ENCODE results near the gene CDK14. TPM values are rescaled to one million over a fixed set of nuclear protein-coding genes. Genes with fewer than 3 reads are reported as not detected.

Gene CDK14
- total and polyA plus RNA-seq, 2 donors (not counting 3 experiments of a cell fraction or from before 2014, with no cell fraction given), result 5.5 to 34.2 TPM

GRCh38 chr7:91029688-91030087 is 433.6 kb downstream of the CDK14 start:
- FAIRE-seq (no peak), DNase-seq (ENCODE audit: low read depth, low spot score) (no peak)
- Histone ChIP-seq H3K36me3 (ENCODE audit: control insufficient read depth in 2 of 2, extremely low read depth in 1 of 2, insufficient read depth in 2 of 2, low read length in 2 of 2) (no peaks in the 10 kb centered on the region), H3K4me2 (ENCODE audit: insufficient read depth, low read length) (no peak overlapping the region), H3K4me3 (replicated peaks in 1 of 3; ENCODE audit: insufficient read depth in 1 of 3, low read depth in 1 of 3, low read length in 3 of 3) (no peak overlapping the region), H3K9me3 (replicated peaks; ENCODE audit: control insufficient read depth, insufficient read depth, low read length) (no peaks in the 10 kb centered on the region), H2AFZ (ENCODE audit: low read depth, low read length) (no peak overlapping the region), H3K27me3 (ENCODE audit: control insufficient read depth in 2 of 2, insufficient read depth in 2 of 2, low read length in 2 of 2) (no peaks in the 10 kb centered on the region), H3K9me1 (replicated peaks; ENCODE audit: control insufficient read depth, extremely low read depth, insufficient read depth, low read length) (no peaks in the 10 kb centered on the region), H4K20me1 (replicated peaks; ENCODE audit: control insufficient read depth, extremely low read depth, insufficient read depth, low read length) (no peaks in the 10 kb centered on the region), H3K4me1 (ENCODE audit: control insufficient read depth, extremely low read depth, insufficient read depth, low read length) (no peaks in the 10 kb centered on the region), H3K9ac (replicated peaks; ENCODE audit: extremely low read depth, insufficient read depth, low read length) (no peak overlapping the region), H3K79me2 (ENCODE audit: control insufficient read depth, insufficient read depth, low read length) (no peaks in the 10 kb centered on the region), H3K27ac (ENCODE audit: insufficient read depth, low read depth, low read length) (no peak overlapping the region)
- POLR2A ChIA-PET, result no interaction called here
- CTCF ChIA-PET, result no interaction called here
- no peak for TF ChIP-seq POLR2AphosphoS5 (IDR thresholded peaks at IDR 0.05; ENCODE audit: insufficient read depth, low read depth, low read length)
- no peak for TF ChIP-seq POLR2A (IDR thresholded peaks at IDR 0.05; ENCODE audit: low read depth, low read length)
- no peak for TF ChIP-seq MYC (IDR thresholded peaks at IDR 0.05; ENCODE audit: low read depth, low read length)
- no peak for TF ChIP-seq MAX (IDR thresholded peaks at IDR 0.05; ENCODE audit: insufficient read depth, insufficient read length)
- no peak for TF ChIP-seq GATA2 (IDR thresholded peaks at IDR 0.05; ENCODE audit: insufficient read depth, insufficient read length, low read depth, low read length)
- TF ChIP-seq FOS (IDR thresholded peaks at IDR 0.05; ENCODE audit: borderline replicate concordance, insufficient read depth, low read length), result no peak
- no peak for TF ChIP-seq EZH2 (IDR thresholded peaks at IDR 0.05; ENCODE audit: borderline replicate concordance, low read depth, low read length, severe bottlenecking)
- no peak for TF ChIP-seq JUN (IDR thresholded peaks at IDR 0.05; ENCODE audit: borderline replicate concordance, insufficient read depth, insufficient read length, low read depth)
- TF ChIP-seq CTCF (IDR thresholded peaks at IDR 0.05; ENCODE audit: extremely low read depth in 1 of 2, insufficient read depth in 1 of 2, low read depth in 1 of 2, low read length in 2 of 2), result no peak
- dilution Hi-C loops (cut with MboI; ENCODE audit: extremely low pct_ligation_motif_present, low sequenced_read_pairs), result no loop called here
- BruUV-seq (replicated peaks), result no TSS peak
- intact Hi-C loops (cut with micrococcal nuclease), result no loop called here
